GM23338 (cell line): ENCODE data around the gene TRIM63.

ENCODE experiments used
- CREB1 ChIP-seq: fragments of 250-450 bp; sonication (Bioruptor Pico); IDR thresholded peaks from 2 replicates; pipeline ENCODE4 v1.5.0; 2020; ENCODE audit warnings: low read depth, mild to moderate bottlenecking, moderate library complexity
- ETS1 ChIP-seq: IDR thresholded peaks from 2 replicates; pipeline ENCODE4 v1.6.1; 2016; ENCODE audit warnings: antibody characterized with exemption
- EZH2 ChIP-seq: fragments of 200-600 bp; sonication (generic); IDR thresholded peaks from one replicate; pipeline ENCODE4 v1.8.0; 2017; ENCODE audit warnings: antibody characterized with exemption, mild to moderate bottlenecking, low read depth; ENCODE audit not compliant: unreplicated experiment
- EZH2phosphoT487 ChIP-seq: fragments of 200-600 bp; sonication (generic); IDR thresholded peaks from one replicate; pipeline ENCODE4 v1.8.1; 2018; ENCODE audit warnings: antibody characterized with exemption; ENCODE audit not compliant: unreplicated experiment
- NANOG ChIP-seq: IDR thresholded peaks from 2 replicates; pipeline ENCODE4 v1.6.1; 2016; ENCODE audit warnings: antibody characterized with exemption, borderline replicate concordance
- POLR2AphosphoS5 ChIP-seq: IDR thresholded peaks from 2 replicates; pipeline ENCODE4 v1.6.1; 2016; ENCODE audit warnings: antibody characterized with exemption, low read depth
- ZNF114 ChIP-seq: fragments of 250-450 bp; sonication (Bioruptor Pico); IDR thresholded peaks from 2 replicates; pipeline ENCODE4 v1.5.0; 2020; ENCODE audit warnings: mild to moderate bottlenecking, moderate library complexity
- TF ChIP-seq, protein P1 (sequence below), 2 experiments: fragments of 200-600 bp in 1 of 2; sonication (generic) in 1 of 2; conservative IDR thresholded peaks; 2 replicates each; pipeline versions ENCODE4 v1.5.1 to v1.6.1; 2016 to 2017; ENCODE audit warnings: antibody characterized with exemption in 2 of 2, low read depth in 2 of 2, mild to moderate bottlenecking in 2 of 2, moderate library complexity in 1 of 2
- TF ChIP-seq, protein P2 (sequence below): IDR thresholded peaks from one replicate; pipeline ENCODE4 v1.6.1; 2018; ENCODE audit warnings: antibody characterized with exemption; ENCODE audit not compliant: unreplicated experiment

- TF ChIP-seq, protein P1, sequence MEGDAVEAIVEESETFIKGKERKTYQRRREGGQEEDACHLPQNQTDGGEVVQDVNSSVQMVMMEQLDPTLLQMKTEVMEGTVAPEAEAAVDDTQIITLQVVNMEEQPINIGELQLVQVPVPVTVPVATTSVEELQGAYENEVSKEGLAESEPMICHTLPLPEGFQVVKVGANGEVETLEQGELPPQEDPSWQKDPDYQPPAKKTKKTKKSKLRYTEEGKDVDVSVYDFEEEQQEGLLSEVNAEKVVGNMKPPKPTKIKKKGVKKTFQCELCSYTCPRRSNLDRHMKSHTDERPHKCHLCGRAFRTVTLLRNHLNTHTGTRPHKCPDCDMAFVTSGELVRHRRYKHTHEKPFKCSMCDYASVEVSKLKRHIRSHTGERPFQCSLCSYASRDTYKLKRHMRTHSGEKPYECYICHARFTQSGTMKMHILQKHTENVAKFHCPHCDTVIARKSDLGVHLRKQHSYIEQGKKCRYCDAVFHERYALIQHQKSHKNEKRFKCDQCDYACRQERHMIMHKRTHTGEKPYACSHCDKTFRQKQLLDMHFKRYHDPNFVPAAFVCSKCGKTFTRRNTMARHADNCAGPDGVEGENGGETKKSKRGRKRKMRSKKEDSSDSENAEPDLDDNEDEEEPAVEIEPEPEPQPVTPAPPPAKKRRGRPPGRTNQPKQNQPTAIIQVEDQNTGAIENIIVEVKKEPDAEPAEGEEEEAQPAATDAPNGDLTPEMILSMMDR (conservative IDR thresholded peaks at IDR 0.05; ENCODE audit: low read depth in 2 of 2): no peak
- TF ChIP-seq EZH2 (no peak), POLR2AphosphoS5 (no peak), CREB1 (CRISPR knock-in tag) (no peak), EZH2phosphoT487 (no peak), ETS1 (no peak), ZNF114 (no peak), NANOG (no peak)
- TF ChIP-seq, protein P2, sequence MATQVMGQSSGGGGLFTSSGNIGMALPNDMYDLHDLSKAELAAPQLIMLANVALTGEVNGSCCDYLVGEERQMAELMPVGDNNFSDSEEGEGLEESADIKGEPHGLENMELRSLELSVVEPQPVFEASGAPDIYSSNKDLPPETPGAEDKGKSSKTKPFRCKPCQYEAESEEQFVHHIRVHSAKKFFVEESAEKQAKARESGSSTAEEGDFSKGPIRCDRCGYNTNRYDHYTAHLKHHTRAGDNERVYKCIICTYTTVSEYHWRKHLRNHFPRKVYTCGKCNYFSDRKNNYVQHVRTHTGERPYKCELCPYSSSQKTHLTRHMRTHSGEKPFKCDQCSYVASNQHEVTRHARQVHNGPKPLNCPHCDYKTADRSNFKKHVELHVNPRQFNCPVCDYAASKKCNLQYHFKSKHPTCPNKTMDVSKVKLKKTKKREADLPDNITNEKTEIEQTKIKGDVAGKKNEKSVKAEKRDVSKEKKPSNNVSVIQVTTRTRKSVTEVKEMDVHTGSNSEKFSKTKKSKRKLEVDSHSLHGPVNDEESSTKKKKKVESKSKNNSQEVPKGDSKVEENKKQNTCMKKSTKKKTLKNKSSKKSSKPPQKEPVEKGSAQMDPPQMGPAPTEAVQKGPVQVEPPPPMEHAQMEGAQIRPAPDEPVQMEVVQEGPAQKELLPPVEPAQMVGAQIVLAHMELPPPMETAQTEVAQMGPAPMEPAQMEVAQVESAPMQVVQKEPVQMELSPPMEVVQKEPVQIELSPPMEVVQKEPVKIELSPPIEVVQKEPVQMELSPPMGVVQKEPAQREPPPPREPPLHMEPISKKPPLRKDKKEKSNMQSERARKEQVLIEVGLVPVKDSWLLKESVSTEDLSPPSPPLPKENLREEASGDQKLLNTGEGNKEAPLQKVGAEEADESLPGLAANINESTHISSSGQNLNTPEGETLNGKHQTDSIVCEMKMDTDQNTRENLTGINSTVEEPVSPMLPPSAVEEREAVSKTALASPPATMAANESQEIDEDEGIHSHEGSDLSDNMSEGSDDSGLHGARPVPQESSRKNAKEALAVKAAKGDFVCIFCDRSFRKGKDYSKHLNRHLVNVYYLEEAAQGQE: no peak
Measured at GRCh38 chr1:26094076-26094669, 26.7 kb upstream of the TRIM63 start.
